Activated CD4-positive, CD25-positive, alpha-beta regulatory T cell (primary cell): ENCODE results near the gene MATN3.

Source experiments
- DNase-seq, 4 experiments: peaks; one replicate each; lab custom pipeline; 2025; lab: John Stamatoyannopoulos, UW

The MATN3 gene

DNA sequence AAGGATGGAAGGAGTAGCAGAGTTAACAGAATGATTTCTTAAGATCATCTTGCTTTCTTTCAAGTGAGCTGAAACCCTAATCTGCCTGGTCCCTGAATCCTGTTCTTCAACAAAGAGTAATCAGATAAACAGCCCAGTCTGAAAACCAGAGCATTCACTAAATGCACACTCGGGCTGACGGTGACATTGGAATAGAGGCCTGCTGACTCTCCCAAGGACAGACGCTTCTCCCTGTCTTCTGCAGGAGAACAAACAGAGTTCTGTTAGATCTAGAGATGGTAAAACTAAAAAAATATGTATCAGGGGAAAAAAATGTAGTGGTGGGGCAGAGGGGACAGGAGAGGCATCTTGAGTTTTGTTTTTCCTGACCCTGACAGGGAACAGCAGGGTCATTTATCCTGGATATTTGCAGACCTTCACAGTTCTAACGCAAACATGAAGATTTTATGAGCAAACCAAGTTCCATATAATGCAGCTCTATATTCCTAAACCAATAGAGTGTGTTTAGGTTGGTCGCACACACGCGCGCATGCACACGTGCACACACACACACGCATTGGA lies 7.3 kb downstream of the MATN3 start:
- no peak for DNase-seq

- no peak for DNase-seq
Observed at GRCh38 chr2:20001361-20001863, 11.1 kb downstream of the MATN3 start.

- no peak for DNase-seq
Observed at GRCh38 chr2:19993731-19994130, 18.7 kb downstream of the MATN3 start.

DNA sequence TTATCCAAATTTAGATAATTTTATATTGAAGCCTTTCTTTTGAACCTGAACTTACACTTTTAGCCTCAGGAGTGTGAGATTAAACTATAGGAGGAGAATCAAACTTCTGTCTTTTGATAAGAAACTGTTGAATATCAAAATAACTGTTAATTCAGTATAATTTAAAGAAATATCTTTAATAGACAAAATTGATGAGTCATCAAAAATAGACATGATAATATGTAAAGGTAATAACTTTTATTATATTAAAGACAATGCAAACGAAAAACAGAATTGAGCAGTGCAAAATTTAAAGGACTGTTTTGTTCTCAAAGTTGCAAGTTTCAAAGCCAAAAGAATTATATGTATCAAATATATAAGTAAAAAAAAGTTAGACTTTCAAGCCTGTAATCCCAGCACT lies 20.6 kb downstream of the MATN3 start:
- DNase-seq: no peak

DNA sequence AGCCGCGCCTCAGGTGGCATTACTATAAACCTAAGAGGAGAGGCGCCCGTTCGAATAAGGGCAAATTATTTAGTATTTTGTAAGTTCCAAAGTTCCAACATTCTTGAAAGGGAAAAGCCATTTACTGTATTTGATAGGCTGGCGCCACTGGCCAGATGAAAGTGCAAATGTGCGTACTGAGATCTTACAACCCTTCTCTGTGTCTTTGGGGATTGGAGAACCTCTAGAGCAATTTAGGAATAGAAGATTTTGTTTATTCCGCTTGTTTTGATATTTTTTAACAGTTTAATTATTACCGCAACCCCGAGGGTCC lies 22.1 kb downstream of the MATN3 start:
- DNase-seq: no peak

GRCh38 chr2:19989667-19990415 lies 22.6 kb downstream of the MATN3 start, which contains the start of gene WDR35:
TSS of gene WDR35 (minus strand) at chr2:19990105. CDS start at chr2:19990015, 90 bp downstream.
- DNase-seq: peak; percentile 77 to 83 (median 80)

- DNase-seq: no peak
Observed at GRCh38 chr2:19989342-19989666, 23.2 kb downstream of the MATN3 start.

- no peak for DNase-seq
Observed at GRCh38 chr2:19988600-19988999, 23.9 kb downstream of the MATN3 start.

DNA sequence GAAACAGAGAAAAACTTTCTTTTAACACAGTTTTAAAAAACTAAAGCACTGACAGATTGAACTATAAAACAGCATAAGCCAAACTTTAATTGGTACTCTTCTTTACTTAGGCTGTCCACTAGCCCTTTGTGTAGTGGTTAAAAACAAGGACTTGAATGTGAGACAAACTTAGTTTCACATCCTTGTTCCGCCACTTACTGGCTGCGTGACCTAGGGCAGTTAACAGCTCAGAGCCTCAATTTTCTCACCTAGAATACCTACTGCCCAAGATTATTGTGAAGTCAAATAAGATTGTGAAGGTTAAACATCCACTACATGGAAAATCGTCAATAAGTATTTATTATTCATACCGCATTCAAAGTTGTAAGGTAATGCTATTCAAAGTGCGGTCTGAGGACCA lies 24.5 kb downstream of the MATN3 start:
- no peak for DNase-seq

GRCh38 chr2:19982268-19982667 lies 30.2 kb downstream of the MATN3 start:
- DNase-seq: no peak

- DNase-seq: no peak
Observed at GRCh38 chr2:19979932-19980331, 32.5 kb downstream of the MATN3 start.

GRCh38 chr2:19973466-19973865 lies 39.0 kb downstream of the MATN3 start:
- no peak for DNase-seq

- no peak for DNase-seq
Observed at GRCh38 chr2:19971691-19972090, 40.8 kb downstream of the MATN3 start.

DNA sequence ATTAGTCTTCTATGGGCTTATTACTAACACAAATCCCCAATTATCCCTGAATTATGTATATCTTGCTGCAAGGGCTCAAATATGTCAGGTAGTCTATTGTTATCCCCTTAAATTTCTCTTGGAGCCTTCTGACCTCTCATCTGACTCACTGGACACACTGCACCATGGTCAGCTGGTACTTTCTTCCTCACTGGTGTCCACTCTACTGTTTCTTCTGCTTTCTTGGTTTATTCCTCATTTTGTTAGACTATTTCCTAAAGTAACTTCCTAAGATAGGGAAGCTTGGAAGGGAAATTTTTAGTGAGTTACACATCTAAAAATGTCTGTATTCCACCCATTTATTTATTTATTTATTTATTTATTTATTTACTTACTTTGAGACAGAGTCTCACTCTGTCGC lies 49.1 kb downstream of the MATN3 start:
- no peak for DNase-seq

DNA sequence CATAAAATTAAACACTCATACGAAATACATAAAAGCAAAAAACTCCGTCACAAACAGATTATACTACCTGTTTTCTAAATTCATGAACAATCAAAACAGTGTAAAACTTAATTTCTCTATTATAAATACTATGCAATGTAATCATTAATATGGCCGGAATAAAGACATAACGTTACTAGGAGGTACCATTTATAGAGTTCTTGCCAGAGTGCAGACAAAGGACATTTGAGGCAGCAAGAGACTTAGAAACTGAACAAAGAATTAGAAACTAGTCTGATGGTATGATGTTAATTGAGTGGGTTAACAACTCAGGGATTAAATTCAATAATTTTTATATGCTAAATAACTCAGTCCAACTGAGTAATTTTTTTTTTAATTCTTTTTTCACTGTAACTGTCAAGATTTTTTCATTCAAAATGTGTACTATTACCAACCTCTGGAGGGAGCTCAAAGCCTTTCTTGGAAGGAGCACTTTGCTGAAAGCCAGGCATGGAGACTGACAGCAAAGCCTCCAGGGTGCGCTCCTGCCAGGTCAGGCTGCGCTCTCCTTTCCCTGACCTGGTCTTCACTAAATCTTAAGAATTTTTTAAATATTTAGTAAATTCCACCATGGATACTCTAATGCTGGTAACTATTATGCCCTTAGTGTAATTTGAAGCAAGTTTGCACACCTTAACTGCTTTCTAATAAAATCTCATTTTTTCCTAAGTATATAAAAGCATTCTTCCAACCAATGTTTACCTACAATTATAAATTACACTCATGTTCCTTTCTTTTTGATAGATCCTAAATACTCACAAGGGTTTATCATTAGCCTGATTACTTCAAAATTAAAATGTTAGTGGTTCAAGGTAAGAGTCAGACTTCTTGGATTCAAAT lies 56.7 kb downstream of the MATN3 start:
- peak in 1 of 4 experiments; percentile 9 for DNase-seq

DNA sequence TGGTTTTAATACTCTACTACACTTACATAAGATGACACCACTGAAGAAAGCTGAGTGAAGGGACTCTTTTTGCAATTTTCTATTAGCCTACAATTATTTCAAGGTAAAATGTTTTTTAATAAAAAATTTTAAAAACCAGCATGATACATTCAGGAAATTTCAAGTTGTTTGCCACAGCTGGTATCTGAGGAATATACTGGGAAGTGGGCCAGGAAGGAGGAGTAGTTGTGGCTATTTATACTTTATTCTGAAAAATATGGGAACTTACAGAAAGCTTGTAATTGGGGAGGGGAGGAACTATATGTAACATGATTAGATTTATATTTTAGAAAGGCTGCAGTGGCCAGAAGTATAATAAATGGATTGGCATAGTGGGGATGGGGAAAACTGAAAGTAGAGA lies 63.4 kb downstream of the MATN3 start:
- DNase-seq: no peak

DNA sequence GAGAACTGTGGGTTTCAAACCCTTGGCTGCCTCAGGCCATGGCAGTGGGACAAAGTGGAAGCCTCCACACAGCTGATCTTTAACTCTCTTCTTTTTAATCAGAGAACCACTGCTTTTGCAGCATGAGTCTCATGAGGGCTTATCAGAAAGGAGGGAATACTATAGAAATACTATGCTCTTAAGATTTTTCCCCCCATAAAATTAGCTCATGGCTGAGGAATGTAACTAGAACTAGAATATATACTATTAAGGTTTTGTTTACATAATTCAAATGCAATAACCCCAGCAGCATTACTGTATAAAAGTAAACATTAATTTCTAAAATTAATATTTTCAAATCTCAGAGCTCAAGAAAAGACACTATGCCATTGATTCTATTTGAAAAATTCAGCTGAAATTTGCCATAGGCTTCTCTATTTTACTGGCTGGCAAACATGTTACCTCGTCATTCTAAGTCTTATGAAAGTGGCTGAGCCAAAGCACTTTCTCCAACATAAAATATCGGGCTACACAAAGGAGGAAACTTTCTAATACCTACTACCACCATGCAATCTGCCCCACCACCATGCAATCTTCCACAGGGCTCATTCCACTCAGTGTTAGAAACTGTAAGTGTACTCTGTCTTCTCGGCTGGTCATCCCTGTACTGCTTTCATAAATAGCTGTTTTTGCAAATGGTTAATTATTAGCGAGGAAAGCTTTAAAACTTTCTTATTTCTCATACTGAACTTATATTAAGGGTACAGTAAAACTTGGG lies 65.1 kb downstream of the MATN3 start:
- DNase-seq: no peak

GRCh38 chr2:19944205-19944845 lies 68.1 kb downstream of the MATN3 start:
- no peak for DNase-seq

GRCh38 chr2:19943189-19943588 lies 69.3 kb downstream of the MATN3 start:
- DNase-seq: no peak

DNA sequence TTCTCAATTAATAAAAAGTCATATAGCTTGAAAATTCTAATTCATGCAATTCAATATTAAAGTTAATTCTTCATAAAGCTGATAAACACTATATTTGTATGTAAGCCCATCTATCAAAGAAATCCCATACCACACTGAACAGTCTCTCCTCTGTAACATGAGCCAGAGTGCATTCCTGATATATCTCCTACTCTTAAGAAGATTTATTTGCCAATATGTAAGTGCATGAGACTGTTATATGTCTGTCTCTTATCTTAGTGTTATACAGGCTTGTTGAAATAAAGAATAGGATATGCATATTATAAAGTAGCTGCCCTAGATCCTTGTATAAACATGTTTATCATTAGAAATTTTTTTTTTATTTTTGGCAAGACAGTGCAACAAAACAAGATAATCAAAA lies 70.3 kb downstream of the MATN3 start:
- DNase-seq: no peak
